Left lung (tissue), 10 donors: ENCODE measurements around the gene GORAB. TPM values are rescaled to one million over a fixed set of nuclear protein-coding genes. Genes with fewer than 3 reads are reported as not detected.

Experiments
- ATAC-seq: fragments of 200-7000 bp; cut with Tn5 transposase; one replicate; pipeline ENCODE4 v1.9.1; 2020; ENCODE audit warnings: moderate library complexity
- DNase-seq, 4 donors: peaks; one replicate each; pipeline ENCODE4 v3.0.0-alpha.2; 2013 to 2020
- H3K27ac ChIP-seq, 2 donors: fragments of 200-600 bp; sonication (generic) in 1 of 2; one replicate each; pipeline versions ENCODE4 v1.5.0 to v1.8.0; 2020 to 2021
- H3K27me3 ChIP-seq, 2 donors: fragments of 200-600 bp; sonication (generic) in 1 of 2; one replicate each; pipeline versions ENCODE4 v1.5.0 to v1.8.0; 2020 to 2021
- H3K36me3 ChIP-seq, 2 donors: fragments of 200-600 bp; sonication (generic) in 1 of 2; one replicate each; pipeline versions ENCODE4 v1.5.0 to v1.8.0; 2020 to 2021
- H3K4me1 ChIP-seq, 2 donors: fragments of 200-600 bp; one replicate each; pipeline ENCODE4 v1.8.0; 2021
- H3K4me3 ChIP-seq, 2 donors: fragments of 200-600 bp; sonication (generic) in 1 of 2; one replicate each; pipeline versions ENCODE4 v1.5.0 to v1.8.0; 2020 to 2021; ENCODE audit warnings: mild to moderate bottlenecking in 1 of 2
- H3K9me3 ChIP-seq, 2 donors: fragments of 200-600 bp; sonication (generic) in 1 of 2; one replicate each; pipeline versions ENCODE4 v1.5.0 to v1.8.0; 2020 to 2021
- intact Hi-C, 2 donors: fragments of 100-400 bp; cut with DNase I; formaldehyde crosslinking; loops; one replicate each; pipeline versions ENCODE4 v1.11.2 to v1.14.2; 2022
- polyA plus RNA-seq, 6 donors: library from polyadenylated mRNA; unstranded; fragments of 120-200 nt; gene quantifications; one replicate each; pipeline ENCODE4 v1.2.1, GENCODE V29; 2013; ENCODE audit not compliant: insufficient read length in 6 of 6
- total RNA-seq, 2 donors: library from RNA; stranded (reverse); fragmentation: NEBNext Ultra II Directional; extraction: Animal tissue kit (Norgen Biotek cat#: 25700); gene quantifications; one replicate each; pipeline ENCODE4 v1.2.1, GENCODE V29; 2021
- TF ChIP-seq, protein P1 (sequence below), 2 donors: fragments of 200-600 bp; sonication (generic) in 1 of 2; IDR thresholded peaks; one replicate each; pipeline versions ENCODE4 v1.5.0 to v1.8.0; 2021; ENCODE audit warnings: antibody characterized with exemption in 2 of 2
- donor health status: DM: no; HTN: yes; CAD: no.
- donor health status: DM: no; HTN: no; CAD: no.

GORAB gene
- total and polyA plus RNA-seq, 8 donors, result 11.1 to 29.1 (median 24.1) TPM

DNA sequence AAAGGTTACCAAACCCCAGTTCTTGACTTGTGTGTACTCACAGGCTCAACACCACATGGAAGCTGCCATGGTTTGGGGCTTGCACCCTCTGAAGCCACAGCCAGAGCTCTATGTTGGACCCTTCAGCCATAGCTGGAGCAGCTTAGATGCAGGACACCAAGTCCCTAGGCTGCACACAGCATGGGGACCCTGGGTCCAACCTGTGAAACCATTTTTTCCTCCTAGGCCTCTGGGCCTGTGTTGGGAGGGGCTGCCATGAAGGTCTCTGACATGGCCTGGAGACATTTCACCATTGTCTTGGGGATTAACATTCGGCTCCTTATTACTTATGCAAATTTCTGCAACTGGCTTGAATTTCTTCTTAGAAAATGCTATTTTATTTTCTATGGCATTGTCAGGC lies 69.9 kb downstream of the GORAB start:
- no peak overlapping the region for H3K27ac ChIP-seq
- ATAC-seq (no peak), DNase-seq (no peak)
- H3K9me3 ChIP-seq, result peaks cover 0 to 21% of the 10 kb centered on the region in 2 donors
- H3K4me3 ChIP-seq, result no peak overlapping the region
- no peaks in the 10 kb centered on the region for H3K27me3 ChIP-seq
- intact Hi-C loops, result no loop called here
- TF ChIP-seq, protein P1, sequence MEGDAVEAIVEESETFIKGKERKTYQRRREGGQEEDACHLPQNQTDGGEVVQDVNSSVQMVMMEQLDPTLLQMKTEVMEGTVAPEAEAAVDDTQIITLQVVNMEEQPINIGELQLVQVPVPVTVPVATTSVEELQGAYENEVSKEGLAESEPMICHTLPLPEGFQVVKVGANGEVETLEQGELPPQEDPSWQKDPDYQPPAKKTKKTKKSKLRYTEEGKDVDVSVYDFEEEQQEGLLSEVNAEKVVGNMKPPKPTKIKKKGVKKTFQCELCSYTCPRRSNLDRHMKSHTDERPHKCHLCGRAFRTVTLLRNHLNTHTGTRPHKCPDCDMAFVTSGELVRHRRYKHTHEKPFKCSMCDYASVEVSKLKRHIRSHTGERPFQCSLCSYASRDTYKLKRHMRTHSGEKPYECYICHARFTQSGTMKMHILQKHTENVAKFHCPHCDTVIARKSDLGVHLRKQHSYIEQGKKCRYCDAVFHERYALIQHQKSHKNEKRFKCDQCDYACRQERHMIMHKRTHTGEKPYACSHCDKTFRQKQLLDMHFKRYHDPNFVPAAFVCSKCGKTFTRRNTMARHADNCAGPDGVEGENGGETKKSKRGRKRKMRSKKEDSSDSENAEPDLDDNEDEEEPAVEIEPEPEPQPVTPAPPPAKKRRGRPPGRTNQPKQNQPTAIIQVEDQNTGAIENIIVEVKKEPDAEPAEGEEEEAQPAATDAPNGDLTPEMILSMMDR (IDR thresholded peaks at IDR 0.05), result no peak
- H3K4me1 ChIP-seq, result no peaks in the 10 kb centered on the region
- no peaks in the 10 kb centered on the region for H3K36me3 ChIP-seq

Other genes with a start within 250 kb of the GORAB start
- 10 to 100 TPM; 64.4 to 79.6 TPM for gene PRRX1, start 132.0 kb downstream of the GORAB start, total RNA-seq
- 1 to 10 TPM in 4 of 6 donors, under 1 TPM in 2; 0.84 to 4.3 (median 1.9) TPM for gene PRRX1, start 132.0 kb downstream of the GORAB start, polyA plus RNA-seq